GM21381 (cell line): ENCODE measurements around the gene ASAH2B.

Source experiments
- ATAC-seq: cut with Tn5 transposase; IDR thresholded peaks from one replicate; pipeline ENCODE4 v1.9.1; 2021; ENCODE audit warnings: mild to moderate bottlenecking, moderate library complexity; ENCODE audit not compliant: unreplicated experiment

The ASAH2B gene

DNA sequence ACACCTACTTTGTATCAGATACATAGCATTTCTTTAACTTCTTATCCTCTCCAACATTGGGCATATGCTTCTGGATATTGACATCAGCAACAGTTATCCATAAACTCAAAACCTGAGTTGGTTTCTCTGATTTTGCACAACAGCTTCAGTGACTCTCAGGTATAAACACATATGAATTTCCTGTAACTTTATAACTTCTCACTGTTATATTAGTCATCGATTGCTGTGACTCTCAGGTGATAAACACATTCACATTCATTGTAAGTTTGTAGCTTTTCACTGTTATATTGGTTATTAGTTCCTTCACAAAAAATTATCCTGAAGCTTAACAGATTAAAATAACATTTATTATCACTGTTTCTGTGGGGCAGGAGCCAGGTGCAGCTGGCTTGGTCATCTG lies 57.0 kb downstream of the ASAH2B start:
- ATAC-seq, result no peak

DNA sequence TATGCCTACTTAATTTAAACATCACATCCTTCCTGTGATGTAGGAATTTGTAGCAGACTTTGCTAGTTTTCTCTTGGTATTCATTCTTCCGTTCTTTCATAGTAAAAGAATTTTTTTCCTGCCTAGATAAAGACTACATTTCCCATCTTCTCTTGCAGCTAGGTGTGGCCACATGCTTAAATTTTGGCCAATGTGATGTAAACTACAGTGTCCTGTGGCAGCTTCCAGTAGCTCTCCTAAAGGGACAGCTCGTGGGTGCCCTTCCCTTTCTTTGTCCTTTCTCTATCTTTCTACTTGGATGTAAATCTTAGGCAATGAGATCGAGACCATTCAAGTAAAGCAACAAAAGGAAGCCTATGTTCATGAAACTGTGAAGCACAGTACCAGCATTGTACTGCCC lies 58.6 kb downstream of the ASAH2B start:
- ATAC-seq, result no peak

DNA sequence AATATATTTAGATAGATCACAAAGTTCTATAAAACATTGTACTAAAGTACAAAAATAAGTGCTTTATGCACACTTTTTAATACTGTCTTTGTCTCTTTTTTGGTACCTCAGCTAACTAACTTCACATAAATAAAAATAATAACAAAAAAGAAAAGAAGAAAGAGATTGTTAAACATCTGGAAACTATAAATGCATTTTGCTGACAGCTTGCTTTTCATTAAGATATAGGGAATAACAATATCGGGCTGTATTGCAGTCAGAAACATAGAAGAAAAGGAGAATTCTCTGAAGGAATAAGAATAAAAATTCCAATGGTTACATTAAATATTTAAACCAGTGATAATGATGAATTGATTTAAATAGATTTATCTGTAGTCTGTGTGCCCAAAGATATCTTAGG lies 59.9 kb downstream of the ASAH2B start:
- ATAC-seq, result no peak

DNA sequence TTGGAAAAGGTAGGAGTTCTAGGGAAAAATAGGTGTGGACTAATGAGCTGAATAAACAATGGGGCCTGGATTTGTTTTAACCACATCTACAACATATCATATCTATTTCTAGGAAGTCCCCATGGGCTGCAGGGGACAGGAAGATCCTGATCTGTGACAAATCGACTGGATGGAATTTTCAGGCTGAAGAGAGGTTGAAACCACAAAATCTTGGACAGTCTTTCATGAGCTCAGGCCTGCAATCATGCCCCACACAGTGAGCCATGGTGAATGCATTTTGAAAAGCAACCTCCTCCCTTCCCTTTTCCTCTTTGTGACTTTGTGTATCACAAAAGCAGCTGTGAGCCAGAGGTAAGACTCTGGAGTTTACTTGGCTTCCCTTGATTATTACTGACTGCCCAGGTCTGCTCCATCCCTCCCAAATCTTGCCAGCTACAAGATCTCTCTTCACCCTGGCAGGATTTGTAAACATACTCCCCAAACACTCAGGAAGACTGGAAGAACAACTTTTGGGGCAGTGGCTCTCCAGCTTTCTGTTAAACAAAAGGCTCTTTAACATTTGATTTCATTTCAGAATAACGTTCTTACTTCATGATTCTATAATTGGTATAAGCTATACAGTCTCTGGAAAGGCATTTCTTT lies 66.4 kb downstream of the ASAH2B start:
- ATAC-seq, result no peak

DNA sequence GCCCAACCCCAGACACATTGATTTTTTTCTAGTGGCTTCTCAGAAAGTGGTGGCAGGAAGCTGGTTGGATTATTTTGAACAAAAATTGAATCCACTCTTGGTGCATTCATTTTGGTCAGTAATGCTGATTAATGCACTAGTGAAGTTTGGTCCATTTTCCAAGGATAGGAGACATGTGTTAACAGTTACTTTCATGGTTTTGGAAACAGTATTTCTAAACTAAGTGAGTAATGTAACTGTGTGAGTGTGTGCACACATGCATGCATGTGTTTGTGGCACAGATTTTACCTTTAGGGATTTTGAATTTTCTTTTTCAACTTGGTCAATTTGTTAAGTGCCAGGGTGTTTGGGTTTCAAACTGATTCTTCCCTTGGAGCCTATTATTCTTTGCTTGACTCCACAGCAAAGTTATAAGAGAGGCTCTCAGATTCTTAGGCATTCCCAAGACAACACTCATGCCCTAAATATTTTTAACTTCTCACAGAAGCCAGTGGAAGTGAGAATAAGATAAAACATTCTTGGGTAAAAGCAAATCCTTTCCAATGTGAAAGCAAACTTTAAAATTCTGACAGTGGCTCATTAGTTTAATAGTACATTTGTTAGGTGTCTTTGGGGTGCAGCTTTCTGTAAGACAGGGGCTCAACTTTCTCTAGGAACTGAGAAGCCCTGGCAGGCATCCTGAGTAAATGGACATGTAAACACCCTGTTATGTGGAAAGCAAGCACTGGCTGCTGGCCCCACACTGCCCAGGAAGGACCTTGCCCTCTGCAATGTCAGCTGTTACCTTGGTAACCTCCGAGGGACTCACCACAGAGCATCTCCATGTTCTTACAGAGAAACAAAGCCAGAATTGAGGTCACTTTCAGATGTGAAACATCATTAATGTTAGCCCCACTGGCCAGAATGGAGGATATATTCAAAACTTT lies 68.4 kb downstream of the ASAH2B start:
- no peak for ATAC-seq
